Lung (tissue), 12 donors: Measurements from ENCODE around the gene PHAX. TPM values are rescaled to one million over a fixed set of nuclear protein-coding genes. Genes with fewer than 3 reads are reported as not detected.

Source experiments
- ATAC-seq: fragments of 200-7000 bp; cut with Tn5 transposase; one replicate; pipeline ENCODE4 v1.9.1; 2020; ENCODE audit warnings: moderate number of reproducible peaks; ENCODE audit not compliant: insufficient read depth, low FRiP score
- DNase-seq, 3 donors: peaks; one replicate each; pipeline ENCODE4 v3.0.0-alpha.2; 2013 to 2017
- H3K27ac ChIP-seq, 2 donors: one replicate each; pipeline ENCODE4 v1.5.1; 2013; ENCODE audit warnings: mild to moderate bottlenecking in 2 of 2, moderate library complexity in 2 of 2, control low read depth in 1 of 2, inconsistent platforms in 1 of 2, low read depth in 1 of 2, low read length in 1 of 2
- H3K27me3 ChIP-seq, 3 donors: one replicate each; pipeline ENCODE4 v1.5.1; 2013; ENCODE audit warnings: low read length in 2 of 3; ENCODE audit not compliant: control insufficient read depth in 3 of 3, insufficient read depth in 3 of 3
- H3K36me3 ChIP-seq, 4 donors: one replicate each; pipeline ENCODE4 v1.5.1; 2013; ENCODE audit warnings: low read length in 4 of 4, mild to moderate bottlenecking in 1 of 4, moderate library complexity in 1 of 4; ENCODE audit not compliant: control insufficient read depth in 4 of 4, insufficient read depth in 4 of 4
- H3K4me1 ChIP-seq, 5 donors: one replicate each; pipeline ENCODE4 v1.5.1; 2013; ENCODE audit warnings: low read length in 5 of 5, mild to moderate bottlenecking in 2 of 5, moderate library complexity in 1 of 5; ENCODE audit not compliant: control insufficient read depth in 5 of 5, insufficient read depth in 5 of 5
- H3K4me3 ChIP-seq: one replicate; pipeline ENCODE4 v1.5.1; 2013; ENCODE audit warnings: mild to moderate bottlenecking, control low read depth, moderate library complexity
- H3K9ac ChIP-seq, 2 donors: one replicate each; pipeline ENCODE4 v1.5.1; 2013; ENCODE audit warnings: low read length in 2 of 2, control low read depth in 1 of 2; ENCODE audit not compliant: insufficient read depth in 1 of 2
- H3K9me3 ChIP-seq, 4 donors: one replicate each; pipeline ENCODE4 v1.5.1; 2013; ENCODE audit warnings: low read length in 3 of 4, mild to moderate bottlenecking in 1 of 4, moderate library complexity in 1 of 4; ENCODE audit not compliant: control insufficient read depth in 4 of 4, insufficient read depth in 3 of 4
- CTCF ChIP-seq: IDR thresholded peaks from 2 replicates; pipeline ENCODE4 v1.5.1; 2012; ENCODE audit warnings: mild to moderate bottlenecking; ENCODE audit errors: control extremely low read depth, extremely low read depth
- WGBS, 2 donors: extraction: QIAGEN DNeasy Blood & Tissue Kit; methylation state at CpG; one replicate each; pipeline ENCODE4 v1.1.7; 2013; 5-methylcytosine and 5-hydroxymethylcytosine counted together
- polyA plus RNA-seq, 2 donors: library from polyadenylated mRNA; stranded (reverse); fragments of 200-250 nt; gene quantifications; one replicate each; pipeline ENCODE4 v1.2.1, GENCODE V29; 2013
- total RNA-seq, 2 donors: library from RNA; depleted of rRNA in 1 of 2; stranded (reverse); fragments of >200 nt in 1 of 2; gene quantifications; one replicate each; pipeline ENCODE4 v1.2.1, GENCODE V29; 2014 to 2021
- donor health status: control.
- donor health status: control.
- donor health status: Bipolar disorder and iron deficiency.
- donor health status: healthy.
- donor health status: DM: yes; HTN: yes; CAD: no.

The PHAX gene
- total and polyA plus RNA-seq, 4 donors: 12.8 to 57.3 (median 18.0) TPM

- DNase-seq: no peak
- TF ChIP-seq CTCF: no peak
- no peaks in the 10 kb centered on the region for H3K4me1 ChIP-seq
Observed at GRCh38 chr5:126636956-126637355, 36.2 kb downstream of the PHAX start.

GRCh38 chr5:126640866-126641265 is 40.1 kb downstream of the PHAX start:
- Histone ChIP-seq H3K27ac (no peak overlapping the region), H3K4me1 (no peaks in the 10 kb centered on the region), H3K9ac (no peak overlapping the region), H3K27me3 (no peaks in the 10 kb centered on the region), H3K4me3 (no peak overlapping the region), H3K36me3 (no peaks in the 10 kb centered on the region), H3K9me3 (peaks cover 0 to 3% (median 0%) of the 10 kb centered on the region in 4 donors)
- ATAC-seq: no peak
- TF ChIP-seq CTCF: no peak
- 78 to 97% methylated on average over 1 of the region's 1 CpG for WGBS, 2 donors
- DNase-seq: no peak

More at GRCh38 chr5:126636956-126637355, 36.2 kb downstream of the PHAX start:
- Histone ChIP-seq H3K9me3 (no peaks in the 10 kb centered on the region), H3K9ac (no peak overlapping the region), H3K27ac (no peak overlapping the region), H3K36me3 (no peaks in the 10 kb centered on the region), H3K4me3 (no peak overlapping the region), H3K27me3 (no peaks in the 10 kb centered on the region)
- no peak for ATAC-seq
- WGBS, 2 donors: 42 to 63% methylated on average over 1 of the region's 1 CpG

- no peaks in the 10 kb centered on the region for H3K36me3 ChIP-seq
- no peak overlapping the region for H3K4me3 ChIP-seq
- no peak overlapping the region for H3K27ac ChIP-seq
- no peaks in the 10 kb centered on the region for H3K4me1 ChIP-seq
- H3K9me3 ChIP-seq: peaks cover 0 to 3% (median 0%) of the 10 kb centered on the region in 4 donors
- ATAC-seq (no peak), DNase-seq (no peak)
- 97 to 98% methylated on average over 5 of the region's 5 CpGs for WGBS, 2 donors
- no peak overlapping the region for H3K9ac ChIP-seq
- no peak for TF ChIP-seq CTCF
- H3K27me3 ChIP-seq: no peaks in the 10 kb centered on the region
Observed at GRCh38 chr5:126641387-126641786, 40.6 kb downstream of the PHAX start.

GRCh38 chr5:126645132-126645531 is 44.4 kb downstream of the PHAX start:
- Histone ChIP-seq H3K4me3 (no peak overlapping the region), H3K36me3 (no peaks in the 10 kb centered on the region), H3K4me1 (no peaks in the 10 kb centered on the region), H3K9ac (no peak overlapping the region), H3K9me3 (peaks cover 0 to 3% (median 0%) of the 10 kb centered on the region in 4 donors), H3K27me3 (no peaks in the 10 kb centered on the region), H3K27ac (no peak overlapping the region)
- DNase-seq: no peak
- ATAC-seq: no peak
- no peak for TF ChIP-seq CTCF
- WGBS, 2 donors: 94 to 95% methylated on average over 1 of the region's 1 CpG
